ENCODE measurements around the gene NLRP11.
"Not testable (repeated sequence)": the region's sequence is repeated elsewhere in the genome, so short reads cannot be mapped to it uniquely, and the experiment has no call there.

DNA sequence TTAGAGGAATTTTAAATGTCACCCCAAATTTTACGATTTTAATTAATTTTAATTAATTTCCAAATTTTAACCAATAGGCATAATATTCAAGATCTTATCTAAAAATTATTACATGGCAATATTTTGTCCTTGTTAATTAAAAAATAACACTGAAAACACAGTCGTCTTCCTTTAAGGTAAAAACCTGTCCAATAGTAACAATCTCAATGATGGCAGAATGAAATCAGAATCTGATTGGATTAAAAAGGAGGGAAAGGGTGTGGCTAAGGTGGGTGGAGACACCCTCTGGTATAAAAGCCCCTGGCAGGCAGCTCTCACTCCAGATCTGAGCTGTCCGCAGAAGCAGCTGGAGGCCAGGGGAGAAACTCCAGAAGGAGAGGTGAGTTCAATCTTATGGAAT, 73.0 kb downstream of the NLRP11 start, which contains the start of gene RFPL4A:
- TF ChIP-seq, protein P1, sequence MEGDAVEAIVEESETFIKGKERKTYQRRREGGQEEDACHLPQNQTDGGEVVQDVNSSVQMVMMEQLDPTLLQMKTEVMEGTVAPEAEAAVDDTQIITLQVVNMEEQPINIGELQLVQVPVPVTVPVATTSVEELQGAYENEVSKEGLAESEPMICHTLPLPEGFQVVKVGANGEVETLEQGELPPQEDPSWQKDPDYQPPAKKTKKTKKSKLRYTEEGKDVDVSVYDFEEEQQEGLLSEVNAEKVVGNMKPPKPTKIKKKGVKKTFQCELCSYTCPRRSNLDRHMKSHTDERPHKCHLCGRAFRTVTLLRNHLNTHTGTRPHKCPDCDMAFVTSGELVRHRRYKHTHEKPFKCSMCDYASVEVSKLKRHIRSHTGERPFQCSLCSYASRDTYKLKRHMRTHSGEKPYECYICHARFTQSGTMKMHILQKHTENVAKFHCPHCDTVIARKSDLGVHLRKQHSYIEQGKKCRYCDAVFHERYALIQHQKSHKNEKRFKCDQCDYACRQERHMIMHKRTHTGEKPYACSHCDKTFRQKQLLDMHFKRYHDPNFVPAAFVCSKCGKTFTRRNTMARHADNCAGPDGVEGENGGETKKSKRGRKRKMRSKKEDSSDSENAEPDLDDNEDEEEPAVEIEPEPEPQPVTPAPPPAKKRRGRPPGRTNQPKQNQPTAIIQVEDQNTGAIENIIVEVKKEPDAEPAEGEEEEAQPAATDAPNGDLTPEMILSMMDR (IDR thresholded peaks at IDR 0.05) = not testable (repeated sequence)
- TF ChIP-seq EP300, POLR2A (IDR thresholded peaks at IDR 0.05): not testable (repeated sequence)
